Right lobe of liver (tissue), 6 donors: ENCODE results near the gene SLC35B4. TPM values are rescaled to one million over a fixed set of nuclear protein-coding genes. Genes with fewer than 3 reads are reported as not detected.
A peak's percentile ranks its signal among the peaks of the same experiment; 100 is the strongest.

Experiments
- ATAC-seq, 4 donors: fragments of 200-7000 bp; cut with Tn5 transposase; one replicate each; pipeline ENCODE4 v1.9.1; 2020; ENCODE audit warnings: mild to moderate bottlenecking in 4 of 4, moderate library complexity in 4 of 4
- DNase-seq, 3 donors: peaks; one replicate each; pipeline ENCODE4 v3.0.0-alpha.2; 2020
- H3K27ac ChIP-seq, 3 donors: fragments of 200-600 bp; one replicate each; pipeline ENCODE4 v1.8.0; 2022
- H3K27me3 ChIP-seq, 2 donors: fragments of 200-600 bp; one replicate each; pipeline ENCODE4 v1.8.0; 2022
- H3K36me3 ChIP-seq, 4 donors: fragments of 200-600 bp; sonication (generic) in 1 of 4; one replicate each; pipeline versions ENCODE4 v1.5.1 to v1.8.0; 2017 to 2022; ENCODE audit warnings: control low read depth in 1 of 4
- H3K4me1 ChIP-seq, 4 donors: fragments of 200-600 bp; sonication (generic) in 1 of 4; one replicate each; pipeline versions ENCODE4 v1.5.1 to v1.8.0; 2017 to 2022; ENCODE audit warnings: control low read depth in 1 of 4
- H3K4me3 ChIP-seq, 3 donors: fragments of 200-600 bp; one replicate each; pipeline ENCODE4 v1.8.0; 2022
- H3K9me3 ChIP-seq, 4 donors: fragments of 200-600 bp; sonication (generic) in 1 of 4; one replicate each; pipeline versions ENCODE4 v1.5.1 to v1.8.0; 2017 to 2022; ENCODE audit warnings: control low read depth in 1 of 4
- POLR2A ChIP-seq: fragments of 450-650 bp; IDR thresholded peaks from one replicate; pipeline ENCODE4 v1.6.1; 2017; ENCODE audit warnings: antibody characterized with exemption, mild to moderate bottlenecking
- WGBS: methylation state at CpG from one replicate; pipeline ENCODE4 v1.1.6; 2018; ENCODE audit warnings: low coverage, low lambda C conversion rate; ENCODE audit not compliant: insufficient coverage; ENCODE audit errors: missing lambda C conversion rate; 5-methylcytosine and 5-hydroxymethylcytosine counted together
- intact Hi-C, 2 donors: fragments of 100-400 bp; cut with DNase I; formaldehyde crosslinking; loops; one replicate each; pipeline versions ENCODE4 v1.11.2 to v1.14.1; 2022
- total RNA-seq, 6 experiments: library from RNA; depleted of rRNA in 2 of 6; stranded (reverse); fragments of >200 nt in 2 of 6; fragmentation: NEBNext Ultra II Directional in 3 of 6; extraction: Animal tissue kit (Norgen Biotek cat#: 25700) in 3 of 6; gene quantifications; one replicate each; pipeline versions ENCODE4 v1.1.0 to v1.2.4, GENCODE V29; 2016 to 2023
- TF ChIP-seq, protein P1 (sequence below), 4 donors: fragments of 200-600 bp in 3 of 4; fragments of 450-650 bp in 1 of 4; IDR thresholded peaks; one replicate each; pipeline versions ENCODE4 v1.5.1 to v1.8.0; 2016 to 2022; ENCODE audit warnings: antibody characterized with exemption in 4 of 4, mild to moderate bottlenecking in 2 of 4
- donor health status: DM: no; HTN: yes; CAD: no.
- donor health status: DM: no; HTN: no; CAD: no.
- donor health status: DM: no; HTN: no; CAD: no.
- donor health status: DM: no; HTN: yes; CAD: no.
- donor health status: DM: no; HTN: yes; CAD: no.

SLC35B4 gene
- total RNA-seq, 6 experiments from 2014 or later: 8.9 to 13.5 (median 10.4) TPM

DNA sequence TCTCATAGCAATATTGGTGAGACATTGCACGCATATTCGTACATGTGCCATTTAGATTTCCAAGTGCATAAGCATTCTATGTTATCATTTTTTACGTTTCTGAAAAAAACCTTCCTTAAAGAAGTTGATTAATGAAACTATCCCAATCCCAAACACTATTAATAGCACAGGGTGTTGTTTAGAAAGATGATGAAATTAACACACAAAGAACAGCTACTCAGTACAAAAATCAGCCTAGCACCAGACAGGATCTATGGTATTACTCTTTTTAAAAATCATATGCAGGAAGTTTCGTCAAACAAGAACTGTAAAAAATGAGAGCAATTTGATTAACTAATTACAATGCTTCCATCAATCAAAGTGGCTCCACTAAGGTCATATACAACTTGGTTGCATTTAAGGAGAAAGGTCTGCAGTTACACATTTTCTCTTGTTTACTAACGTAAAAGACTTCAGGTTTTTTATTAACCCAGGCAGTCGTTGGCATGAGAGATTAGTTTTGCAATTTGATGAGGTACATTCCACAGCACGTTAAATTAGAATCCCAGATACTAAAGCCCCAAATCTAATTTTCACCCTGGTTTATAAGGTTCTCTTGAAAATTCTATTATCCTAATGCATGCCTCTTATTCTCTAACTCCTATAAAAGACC, 38.1 kb downstream of the SLC35B4 start:
- no peak for TF ChIP-seq POLR2A
- TF ChIP-seq, protein P1, sequence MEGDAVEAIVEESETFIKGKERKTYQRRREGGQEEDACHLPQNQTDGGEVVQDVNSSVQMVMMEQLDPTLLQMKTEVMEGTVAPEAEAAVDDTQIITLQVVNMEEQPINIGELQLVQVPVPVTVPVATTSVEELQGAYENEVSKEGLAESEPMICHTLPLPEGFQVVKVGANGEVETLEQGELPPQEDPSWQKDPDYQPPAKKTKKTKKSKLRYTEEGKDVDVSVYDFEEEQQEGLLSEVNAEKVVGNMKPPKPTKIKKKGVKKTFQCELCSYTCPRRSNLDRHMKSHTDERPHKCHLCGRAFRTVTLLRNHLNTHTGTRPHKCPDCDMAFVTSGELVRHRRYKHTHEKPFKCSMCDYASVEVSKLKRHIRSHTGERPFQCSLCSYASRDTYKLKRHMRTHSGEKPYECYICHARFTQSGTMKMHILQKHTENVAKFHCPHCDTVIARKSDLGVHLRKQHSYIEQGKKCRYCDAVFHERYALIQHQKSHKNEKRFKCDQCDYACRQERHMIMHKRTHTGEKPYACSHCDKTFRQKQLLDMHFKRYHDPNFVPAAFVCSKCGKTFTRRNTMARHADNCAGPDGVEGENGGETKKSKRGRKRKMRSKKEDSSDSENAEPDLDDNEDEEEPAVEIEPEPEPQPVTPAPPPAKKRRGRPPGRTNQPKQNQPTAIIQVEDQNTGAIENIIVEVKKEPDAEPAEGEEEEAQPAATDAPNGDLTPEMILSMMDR (IDR thresholded peaks at IDR 0.05): no peak
- no peak for DNase-seq
- ATAC-seq: peak; percentile 83 to 92 (median 91)
- Histone ChIP-seq H3K9me3 (no peaks in the 10 kb centered on the region), H3K36me3 (no peaks in the 10 kb centered on the region), H3K4me1 (peaks cover 0 to 9% (median 0%) of the 10 kb centered on the region in 4 donors), H3K4me3 (no peak overlapping the region), H3K27ac (peak overlapping the region in 2 of 3 donors; percentile 37 to 54), H3K27me3 (no peaks in the 10 kb centered on the region)
- intact Hi-C loops: no loop called here
- WGBS: 39% methylated on average over 7 of the region's 7 CpGs

DNA sequence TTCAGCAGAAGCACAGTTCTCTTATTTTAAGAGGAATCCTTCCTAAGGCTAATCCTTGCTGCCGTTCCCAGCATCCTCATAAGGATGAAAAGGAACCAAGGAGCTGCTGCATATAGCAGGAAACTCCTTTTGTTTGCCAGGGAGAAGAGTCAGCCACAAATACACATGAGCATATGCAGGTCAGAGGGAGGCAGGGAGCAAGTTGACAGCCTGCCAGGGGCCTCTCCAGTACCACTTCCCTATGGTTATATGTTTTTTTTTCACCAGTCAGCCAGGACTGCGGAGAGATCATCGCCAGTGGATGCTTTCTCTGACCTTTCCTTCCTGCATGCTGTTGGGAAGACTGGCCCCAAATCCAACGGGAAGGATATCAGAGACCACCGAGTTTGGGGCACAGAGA, 39.8 kb downstream of the SLC35B4 start:
- Histone ChIP-seq H3K4me1 (peaks cover 0 to 9% (median 0%) of the 10 kb centered on the region in 4 donors), H3K27ac (no peak overlapping the region), H3K9me3 (no peaks in the 10 kb centered on the region), H3K4me3 (no peak overlapping the region), H3K27me3 (no peaks in the 10 kb centered on the region), H3K36me3 (no peaks in the 10 kb centered on the region)
- WGBS: 60% methylated on average over 4 of the region's 5 CpGs
- intact Hi-C loops: no loop called here
- TF ChIP-seq, protein P1 (IDR thresholded peaks at IDR 0.05): no peak
- no peak for TF ChIP-seq POLR2A
- ATAC-seq: no peak
- DNase-seq: no peak

DNA sequence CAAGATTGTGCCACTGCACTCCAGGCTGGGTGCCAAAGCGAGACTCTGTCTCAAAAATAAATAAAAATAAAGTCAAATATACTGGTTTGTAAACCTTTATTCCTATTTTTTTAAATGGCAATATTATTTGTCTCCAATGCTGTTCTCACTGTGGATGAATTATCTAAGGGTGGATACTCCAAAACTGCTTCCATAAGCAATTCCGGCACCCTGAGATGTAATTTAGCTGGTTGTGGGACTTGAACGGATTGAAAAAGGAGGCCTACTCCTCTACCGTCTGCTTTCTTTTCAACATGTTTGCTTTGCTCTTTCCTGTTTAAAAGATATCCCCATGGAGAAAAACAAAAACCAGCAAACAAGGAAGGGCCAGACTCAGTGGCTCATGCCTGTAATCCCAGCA, 54.4 kb downstream of the SLC35B4 start:
- 89% methylated on average over 4 of the region's 4 CpGs for WGBS
- Histone ChIP-seq H3K9me3 (no peaks in the 10 kb centered on the region), H3K27me3 (no peaks in the 10 kb centered on the region), H3K4me1 (no peaks in the 10 kb centered on the region), H3K4me3 (no peak overlapping the region), H3K27ac (no peak overlapping the region), H3K36me3 (no peaks in the 10 kb centered on the region)
- intact Hi-C loops: no loop called here
- TF ChIP-seq, protein P1 (IDR thresholded peaks at IDR 0.05): no peak
- no peak for TF ChIP-seq POLR2A
- ATAC-seq (no peak), DNase-seq (no peak)

- TF ChIP-seq POLR2A: no peak
- TF ChIP-seq, protein P1 (IDR thresholded peaks at IDR 0.05): no peak
- DNase-seq (no peak), ATAC-seq (no peak)
- 84% methylated on average over 3 of the region's 5 CpGs for WGBS
- Histone ChIP-seq H3K36me3 (no peaks in the 10 kb centered on the region), H3K27ac (no peak overlapping the region), H3K4me1 (no peaks in the 10 kb centered on the region), H3K4me3 (no peak overlapping the region), H3K9me3 (no peaks in the 10 kb centered on the region), H3K27me3 (no peaks in the 10 kb centered on the region)
- intact Hi-C loops: no loop called here
Measured at GRCh38 chr7:134255814-134256213, 60.9 kb downstream of the SLC35B4 start.
